CD4-positive, alpha-beta T cell treated with Interleukin-1 beta for 1 hour (primary cell): Measurements from ENCODE around the gene SCYL1.

Experiments used
- DNase-seq, 2 donors: peaks; one replicate each; pipeline ENCODE4 v3.0.0-alpha.2; 2020 to 2022

The SCYL1 gene

DNA sequence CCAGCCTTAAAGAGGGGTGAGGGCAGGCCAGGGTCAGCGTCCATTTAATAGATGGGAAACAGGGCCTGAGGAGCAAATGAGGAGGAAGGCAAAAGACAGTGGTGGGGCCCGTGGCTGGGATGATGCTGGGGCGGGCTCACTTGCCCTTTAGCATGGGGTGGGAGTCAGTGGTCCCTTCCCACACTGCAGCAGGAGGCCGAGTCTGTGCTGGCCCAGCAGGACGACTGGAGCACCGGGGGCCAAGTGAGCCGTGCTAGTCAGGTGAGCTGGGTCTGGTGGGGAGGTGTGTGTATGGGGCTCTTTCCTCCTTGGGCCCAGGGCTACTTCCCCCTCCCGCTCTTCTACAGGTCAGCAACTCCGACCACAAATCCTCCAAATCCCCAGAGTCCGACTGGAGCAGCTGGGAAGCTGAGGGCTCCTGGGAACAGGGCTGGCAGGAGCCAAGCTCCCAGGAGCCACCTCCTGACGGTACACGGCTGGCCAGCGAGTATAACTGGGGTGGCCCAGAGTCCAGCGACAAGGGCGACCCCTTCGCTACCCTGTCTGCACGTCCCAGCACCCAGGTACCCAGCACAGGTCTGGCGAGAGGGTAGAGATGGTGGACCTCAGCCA is 12.8 kb downstream of the SCYL1 start:
- no peak for DNase-seq

DNA sequence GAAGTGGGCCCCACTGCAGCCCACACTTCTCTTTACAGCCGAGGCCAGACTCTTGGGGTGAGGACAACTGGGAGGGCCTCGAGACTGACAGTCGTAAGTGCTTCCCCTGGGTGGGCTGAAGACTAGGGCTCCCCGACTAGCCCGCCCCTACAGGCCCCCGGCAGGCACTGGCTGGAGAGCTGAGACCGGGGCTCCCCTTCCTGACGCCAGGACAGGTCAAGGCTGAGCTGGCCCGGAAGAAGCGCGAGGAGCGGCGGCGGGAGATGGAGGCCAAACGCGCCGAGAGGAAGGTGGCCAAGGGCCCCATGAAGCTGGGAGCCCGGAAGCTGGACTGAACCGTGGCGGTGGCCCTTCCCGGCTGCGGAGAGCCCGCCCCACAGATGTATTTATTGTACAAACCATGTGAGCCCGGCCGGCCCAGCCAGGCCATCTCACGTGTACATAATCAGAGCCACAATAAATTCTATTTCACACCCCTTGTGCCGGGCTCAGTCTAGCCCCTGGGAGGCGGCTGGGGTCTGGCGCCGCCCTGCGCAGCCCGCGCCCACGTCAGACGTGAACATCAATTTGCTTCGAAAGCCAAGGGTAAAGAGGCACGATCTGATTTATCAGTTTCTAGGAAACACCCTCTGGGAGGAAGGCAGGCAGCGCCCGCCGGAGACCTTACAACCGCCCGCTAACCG is 13.5 kb downstream of the SCYL1 start:
- DNase-seq, result no peak

DNA sequence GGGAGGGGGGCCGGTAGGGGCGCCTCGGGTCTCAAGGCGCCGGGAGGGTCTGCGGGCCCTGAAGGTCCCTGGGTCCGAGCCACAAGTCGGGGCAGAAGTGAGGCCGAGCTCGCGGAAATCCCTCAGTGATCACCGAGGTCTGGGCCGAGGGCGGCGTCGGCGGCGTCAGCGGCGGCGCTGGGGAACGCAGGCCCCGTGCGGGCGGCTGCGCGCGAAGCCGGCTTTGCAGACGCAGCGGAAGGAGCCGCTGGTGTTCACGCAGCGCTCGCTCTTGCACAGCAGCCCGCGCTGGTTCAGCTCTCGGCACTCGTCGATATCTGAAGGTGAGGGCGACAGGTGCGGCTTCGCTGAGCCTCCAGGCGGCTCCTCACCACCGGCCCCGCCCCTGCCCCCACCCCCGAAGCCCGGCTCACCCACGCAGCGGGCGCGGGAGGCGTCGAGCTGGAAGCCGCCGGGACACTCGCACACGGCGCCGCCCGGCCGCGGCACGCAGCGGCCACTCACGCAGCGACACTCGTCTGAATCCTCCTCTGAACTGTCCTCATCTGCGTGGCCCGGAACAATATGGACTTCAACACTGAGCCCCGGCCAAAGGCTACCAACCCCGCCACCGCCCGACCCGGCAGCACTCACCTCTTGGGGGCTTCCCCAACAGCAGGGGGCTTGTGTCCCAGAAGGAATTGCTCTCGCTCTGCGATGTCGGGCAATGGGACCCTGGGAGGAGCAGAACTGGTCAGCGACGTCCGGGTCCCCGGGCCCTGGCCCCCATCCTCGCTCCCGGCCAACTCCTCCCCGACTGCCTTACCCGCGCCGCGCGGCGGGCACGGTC is 14.2 kb downstream of the SCYL1 start:
- no peak for DNase-seq

DNA sequence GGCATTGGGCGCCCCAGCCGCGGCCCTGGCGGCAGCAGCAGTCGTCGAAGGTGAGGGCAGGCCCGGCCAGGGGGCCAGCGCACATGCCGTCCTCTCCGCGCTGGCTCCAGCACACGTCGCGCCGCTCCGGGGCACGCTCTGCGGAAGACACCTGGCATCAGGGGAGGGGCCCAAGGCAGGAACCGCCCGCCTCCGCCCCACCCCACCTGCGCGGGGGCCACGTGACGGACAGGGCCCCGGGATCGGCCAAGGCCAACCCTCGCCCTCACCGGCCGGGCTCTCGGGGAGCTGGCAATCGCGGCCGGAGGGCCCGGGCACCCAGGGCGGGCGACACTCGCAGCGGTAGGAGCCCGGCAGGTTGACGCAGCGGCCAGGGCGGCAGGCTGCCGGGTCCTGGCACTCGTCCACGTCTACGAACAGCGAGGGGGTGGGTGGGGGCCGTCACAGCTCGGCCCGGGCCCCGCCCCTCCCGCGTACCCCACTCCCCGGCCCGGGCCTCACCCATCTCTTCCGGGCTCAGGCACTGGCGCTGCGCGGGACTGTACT is 14.9 kb downstream of the SCYL1 start:
- no peak for DNase-seq

DNA sequence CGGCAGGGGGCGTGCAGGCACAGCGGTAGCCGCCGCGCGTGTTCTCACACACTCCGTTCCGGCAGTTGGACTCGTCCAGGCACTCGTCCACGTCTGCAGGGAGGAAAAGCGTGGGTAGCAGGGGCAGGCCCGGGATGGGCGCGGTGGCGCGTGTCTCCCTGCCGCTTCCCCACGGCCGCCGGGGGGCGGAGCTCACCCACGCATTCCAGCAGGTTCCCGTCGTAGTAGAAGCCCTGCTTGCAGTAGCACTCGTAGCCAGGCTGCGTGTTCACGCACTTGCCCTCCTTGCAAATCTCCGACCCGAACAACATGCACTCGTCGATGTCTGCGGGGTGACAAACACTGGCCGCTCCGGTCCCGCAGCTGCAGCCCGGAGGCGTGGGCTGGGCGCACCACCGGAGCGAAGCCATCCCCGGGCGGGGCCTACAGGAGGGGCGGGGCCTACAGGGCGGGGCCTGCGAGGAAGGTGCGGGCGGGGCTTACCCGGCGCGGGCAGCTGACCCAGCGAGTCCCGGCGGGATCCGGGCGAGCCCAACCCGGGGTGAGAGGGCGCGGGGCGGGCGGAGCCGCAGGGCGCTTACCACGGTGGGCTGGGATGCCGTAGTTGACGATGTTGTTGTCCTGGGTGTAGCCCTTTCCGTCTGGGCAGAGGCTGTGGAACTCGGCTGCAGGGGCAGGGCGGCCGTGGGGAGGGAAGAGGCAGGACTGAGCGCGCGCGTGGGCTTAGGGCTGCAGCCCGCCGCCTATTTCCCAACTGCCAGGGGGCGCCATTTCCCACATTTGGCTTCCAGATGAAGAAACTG is 15.6 kb downstream of the SCYL1 start:
- peak; percentile 87 to 91 for DNase-seq

DNA sequence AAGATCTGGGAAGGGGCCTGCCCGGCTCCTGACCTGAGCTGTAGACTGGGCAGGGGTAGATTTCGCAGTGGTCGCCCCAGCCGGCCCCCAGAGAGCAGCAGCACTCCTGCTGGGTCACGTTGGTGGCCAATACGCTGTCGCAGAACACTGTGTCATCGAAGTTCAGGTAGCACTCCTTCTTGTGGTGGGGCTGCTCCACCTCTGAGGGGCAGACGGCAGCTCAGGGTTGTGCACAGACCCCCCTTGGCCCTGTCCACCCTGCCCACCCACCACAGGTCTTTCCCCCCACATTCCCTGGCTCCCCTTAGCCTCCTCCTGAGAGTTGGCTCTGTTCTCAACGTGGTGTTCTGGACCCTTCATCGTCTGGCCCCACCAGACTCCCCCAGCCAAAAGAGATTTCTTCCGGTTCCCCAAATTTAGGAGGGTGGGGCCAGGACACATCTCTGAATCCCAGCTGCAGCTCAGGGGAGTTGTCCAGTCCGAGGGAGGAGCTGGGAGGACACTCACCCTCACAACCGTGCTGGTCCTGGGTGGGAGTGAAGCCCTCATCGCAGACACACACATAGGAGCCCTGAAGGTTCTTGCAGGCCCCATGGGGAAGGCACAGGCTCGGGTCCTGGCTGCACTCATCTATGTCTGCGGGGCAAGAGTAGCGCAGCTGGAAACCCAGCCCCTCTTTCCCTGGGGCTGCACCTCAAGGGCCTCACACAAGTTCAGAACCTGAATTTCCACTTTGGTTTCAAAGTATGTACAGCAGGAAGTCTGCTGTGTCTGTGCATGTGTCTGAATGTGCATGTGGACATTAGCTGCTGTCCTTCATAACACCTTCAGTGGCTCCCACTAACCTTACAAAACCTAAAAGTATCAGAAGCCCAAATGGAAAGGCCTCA is 16.5 kb downstream of the SCYL1 start:
- no peak for DNase-seq

DNA sequence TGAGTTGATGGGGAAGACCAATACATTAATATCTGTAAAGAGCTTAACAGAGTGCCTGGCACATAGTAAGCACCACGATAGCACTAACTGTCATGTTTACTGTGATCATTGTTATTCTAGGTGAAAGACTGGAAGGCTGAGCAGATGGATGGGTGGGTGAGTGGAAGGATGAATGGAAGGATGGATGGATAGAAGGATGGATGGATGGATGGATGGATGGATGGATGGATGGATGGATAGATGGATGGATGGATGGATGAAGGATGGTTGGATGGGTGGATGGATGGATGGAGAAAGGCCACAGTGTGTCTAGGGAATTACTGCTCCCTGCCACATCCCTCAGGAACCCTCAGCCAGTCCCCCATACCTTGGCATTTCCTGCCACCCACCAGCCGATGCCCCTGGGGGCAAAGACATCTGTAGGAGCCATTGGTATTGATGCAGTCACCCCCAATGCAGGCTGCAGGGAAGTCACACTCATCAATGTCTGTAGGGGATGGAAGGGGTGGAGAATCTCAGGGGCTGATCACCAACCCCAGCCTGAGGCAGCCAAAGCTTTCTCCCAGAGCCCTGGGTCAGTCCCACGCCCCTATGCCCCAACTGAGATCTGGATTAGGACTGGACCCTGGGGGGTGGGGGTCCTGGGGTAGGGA is 18.0 kb downstream of the SCYL1 start:
- no peak for DNase-seq

DNA sequence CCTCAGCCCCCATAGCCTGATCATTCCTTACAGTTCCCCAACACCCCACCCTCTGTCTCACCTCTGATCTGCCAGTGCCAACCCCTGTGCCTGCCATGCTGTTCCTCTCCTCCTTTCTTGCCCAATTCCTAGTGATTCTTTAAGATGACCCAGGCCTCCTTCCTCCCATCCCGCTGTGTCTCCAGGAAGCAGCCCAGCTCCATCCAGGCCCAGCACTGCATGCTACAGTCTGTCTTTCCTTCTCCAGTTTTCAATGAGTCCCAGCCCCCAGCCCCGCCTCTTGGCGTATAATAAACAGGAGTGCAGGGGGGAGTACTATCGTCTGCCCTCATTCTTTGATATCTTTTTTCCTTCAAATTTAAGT is 21.0 kb downstream of the SCYL1 start:
- DNase-seq, result no peak

DNA sequence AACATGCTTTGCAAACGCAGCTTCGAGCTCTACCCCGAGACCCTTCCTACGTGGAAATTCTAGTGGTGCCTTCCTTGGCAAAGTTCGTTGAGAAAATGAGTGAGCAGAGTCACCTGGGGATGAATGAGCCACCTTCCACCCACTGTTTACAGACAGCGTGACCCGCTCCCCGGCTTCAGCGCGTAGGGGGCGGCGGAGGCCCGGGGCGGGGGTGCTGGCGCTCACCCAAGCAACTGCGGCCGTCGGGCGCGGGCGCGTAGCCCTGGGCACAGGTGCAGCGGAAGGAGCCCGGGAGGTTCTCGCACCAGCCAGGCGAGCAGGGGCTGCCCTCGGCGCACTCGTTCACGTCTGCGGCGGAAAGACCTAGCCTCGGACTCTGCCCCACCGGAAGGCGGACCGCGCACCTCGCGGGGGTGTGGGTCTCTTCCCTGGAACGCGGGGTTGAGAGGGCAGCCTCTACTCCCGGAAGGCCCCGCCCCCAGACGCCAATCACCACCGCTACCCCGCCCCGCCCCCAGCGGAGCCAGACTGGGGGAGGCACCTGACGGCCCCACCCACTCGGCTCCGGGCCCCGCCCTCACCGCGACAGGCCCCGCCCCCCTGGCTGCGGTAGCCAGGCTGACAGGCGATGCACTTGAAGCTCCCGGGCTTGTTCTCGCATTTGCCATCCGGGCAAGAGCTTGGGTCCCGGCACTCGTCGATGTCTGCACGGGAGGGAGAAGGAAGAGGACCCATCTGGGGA is 21.5 kb downstream of the SCYL1 start:
- peak; percentile 97 to 98 for DNase-seq

DNA sequence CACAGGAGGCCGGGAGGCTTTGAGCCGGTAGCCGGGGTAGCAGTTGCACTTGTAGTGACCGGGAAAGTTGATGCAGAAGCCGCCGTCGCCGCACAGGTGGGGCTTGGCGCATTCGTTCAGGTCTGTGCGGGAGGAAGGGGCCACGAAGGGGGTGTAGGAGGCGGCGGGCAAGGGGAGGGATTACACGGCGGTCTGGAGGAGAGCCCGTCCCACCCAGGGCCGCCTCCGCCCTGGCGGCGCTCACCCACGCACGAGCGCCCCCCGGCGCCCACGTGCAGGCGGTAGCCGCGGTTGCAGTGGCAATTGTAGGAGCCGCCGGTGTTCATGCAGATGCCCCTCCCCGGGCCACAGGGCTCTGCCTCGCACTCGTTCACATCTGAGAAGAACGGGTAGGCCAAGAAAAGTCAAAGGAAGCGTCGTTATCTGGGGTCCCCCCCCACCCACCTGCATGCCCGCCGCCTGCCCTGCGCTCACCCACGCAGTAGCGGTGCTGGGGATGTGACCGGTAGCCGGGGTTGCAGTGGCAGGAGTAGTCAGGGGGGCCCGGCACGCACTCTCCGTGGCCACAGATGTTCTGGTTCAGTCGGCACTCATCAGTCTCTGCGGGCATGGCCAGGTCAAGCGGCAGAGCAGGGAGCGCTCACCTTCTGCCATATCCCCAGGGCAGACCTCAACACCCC is 22.7 kb downstream of the SCYL1 start:
- DNase-seq, result peak; percentile 40 to 65

DNA sequence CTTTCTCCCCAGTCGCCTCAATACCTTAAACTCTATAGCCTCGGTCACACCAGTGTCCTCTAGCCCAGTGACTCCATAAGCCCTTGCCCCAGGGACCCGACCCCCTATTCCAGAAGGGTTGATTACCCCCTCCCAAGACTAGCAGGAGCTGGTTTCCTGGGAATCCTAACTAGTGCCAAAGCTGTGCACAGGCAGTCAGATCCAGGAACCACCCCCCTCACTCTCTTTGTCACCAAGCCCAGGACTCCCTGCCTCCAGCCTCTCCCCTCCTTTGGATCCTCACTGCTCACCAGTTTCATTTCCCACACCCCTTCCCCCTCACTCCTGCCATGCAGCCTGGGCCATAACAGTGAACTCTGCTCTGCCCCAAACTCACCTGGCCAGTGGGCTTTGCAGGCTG is 23.5 kb downstream of the SCYL1 start:
- no peak for DNase-seq

DNA sequence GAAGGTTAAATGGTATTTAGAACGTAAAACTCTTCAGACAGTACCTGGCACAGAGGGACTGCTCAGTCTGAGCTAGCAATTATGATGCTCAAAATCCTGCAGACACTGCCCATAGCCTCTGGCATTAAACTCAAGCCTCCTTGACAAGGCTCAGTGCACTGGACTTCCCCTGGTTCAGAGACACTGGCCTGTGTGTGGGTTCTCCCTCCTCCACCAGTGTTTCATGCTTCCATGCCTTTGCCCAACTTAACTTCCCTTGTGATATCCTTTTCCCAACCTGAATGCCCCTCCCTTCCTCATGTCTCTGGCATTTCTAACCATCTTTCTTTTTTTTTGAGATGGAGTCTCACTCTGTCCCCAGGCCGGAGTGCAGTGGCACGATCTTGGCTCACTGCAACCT is 24.2 kb downstream of the SCYL1 start:
- no peak for DNase-seq

DNA sequence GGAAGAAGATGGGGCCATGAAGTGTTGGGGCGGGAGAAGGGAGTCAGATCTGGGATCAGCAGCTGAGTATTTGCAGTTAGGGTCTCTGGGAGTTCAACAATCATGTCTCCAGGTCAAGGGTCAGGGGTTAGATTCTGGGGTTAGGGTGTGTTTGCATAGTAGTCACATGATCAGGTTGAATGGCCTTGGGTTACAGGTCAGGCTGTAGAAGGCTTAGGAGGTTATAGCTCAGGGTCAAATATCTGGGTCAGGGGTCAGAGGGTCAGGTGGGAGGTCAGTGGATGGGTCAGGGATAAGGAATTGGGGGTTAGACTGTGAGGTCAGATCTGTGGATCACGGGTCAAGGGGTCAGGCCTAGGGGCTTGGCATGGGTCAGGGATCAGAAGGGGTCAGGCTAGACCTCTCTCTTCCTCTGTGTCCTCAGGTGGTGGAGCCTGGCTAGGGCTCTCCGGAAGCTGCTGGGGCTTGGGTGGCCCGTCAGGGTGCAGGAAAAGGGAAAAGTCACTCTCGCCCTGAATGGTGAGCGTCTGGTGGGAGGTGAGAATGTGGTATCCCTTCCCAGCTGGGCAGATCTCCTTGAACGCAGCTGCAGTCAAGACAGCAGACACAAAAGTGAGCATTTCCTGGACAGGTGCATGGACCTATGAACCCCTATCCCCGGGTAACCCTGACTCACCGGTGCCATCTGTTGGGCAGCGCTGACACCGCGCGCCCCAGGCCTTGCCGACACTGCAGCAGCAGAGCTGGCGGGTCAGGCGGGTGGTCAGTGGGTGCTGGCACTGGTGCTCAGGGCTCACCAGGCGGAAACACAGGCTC is 26.9 kb downstream of the SCYL1 start:
- peak; percentile 72 to 76 for DNase-seq

DNA sequence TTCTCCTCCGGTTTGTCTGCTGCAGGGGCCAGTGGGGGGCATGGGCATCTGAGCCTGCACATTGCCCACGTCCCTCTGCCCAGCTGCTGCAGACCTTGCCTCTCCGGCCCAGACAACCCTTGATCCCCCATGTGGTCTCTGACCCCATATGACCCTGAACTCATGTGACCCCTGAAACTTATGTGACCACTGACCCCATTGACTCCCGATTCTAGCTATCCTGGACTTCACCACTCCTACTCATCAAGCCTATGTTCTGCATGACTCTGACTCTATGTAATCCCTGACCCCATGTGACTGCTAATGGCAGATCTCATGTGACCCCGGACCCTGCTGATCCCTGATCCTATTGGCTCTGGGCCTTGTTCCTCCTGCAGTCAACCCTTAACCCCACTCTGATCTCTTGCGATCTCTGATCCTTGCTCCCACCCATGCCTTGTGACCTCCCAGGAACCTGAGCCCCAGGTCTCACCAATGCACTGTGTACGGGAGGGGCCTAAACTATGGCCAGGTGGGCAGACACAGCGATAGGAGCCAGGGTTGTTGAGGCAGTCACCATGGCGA is 27.6 kb downstream of the SCYL1 start:
- no peak for DNase-seq

DNA sequence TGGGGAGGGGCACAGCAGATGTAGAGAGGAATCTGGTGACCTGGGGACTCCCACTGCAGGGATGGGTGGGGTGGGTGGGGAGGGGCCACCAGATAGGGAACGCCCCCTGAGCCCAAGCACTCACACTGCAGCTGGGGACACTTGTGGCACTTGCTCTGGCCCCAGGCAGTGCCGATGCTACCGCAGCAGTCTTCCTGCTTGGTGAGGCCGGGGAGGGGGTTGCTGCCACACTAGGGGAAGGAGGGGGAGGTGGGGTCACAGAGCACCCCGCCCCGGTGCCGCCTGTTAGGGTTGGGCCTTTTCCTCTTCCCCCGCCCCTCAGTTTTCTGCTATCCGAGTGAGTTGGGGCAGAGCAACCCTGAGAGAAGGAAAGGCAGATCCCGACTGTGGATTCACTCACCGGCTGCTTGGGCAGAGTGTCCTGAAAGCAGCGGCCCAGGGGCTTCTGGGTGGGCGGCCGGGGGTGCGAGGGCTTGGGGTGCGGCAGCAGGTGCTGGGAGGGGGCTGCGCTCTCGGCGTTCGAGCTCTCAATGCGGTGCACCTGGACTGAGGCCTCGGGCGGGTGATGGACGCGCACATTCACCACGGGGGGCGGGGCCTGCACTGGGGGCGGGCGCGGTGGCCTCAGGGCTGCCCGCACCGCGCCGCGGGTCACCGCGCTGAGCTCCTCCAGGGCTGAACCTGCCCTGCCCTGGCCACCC is 28.6 kb downstream of the SCYL1 start:
- DNase-seq, result peak; percentile 86

DNA sequence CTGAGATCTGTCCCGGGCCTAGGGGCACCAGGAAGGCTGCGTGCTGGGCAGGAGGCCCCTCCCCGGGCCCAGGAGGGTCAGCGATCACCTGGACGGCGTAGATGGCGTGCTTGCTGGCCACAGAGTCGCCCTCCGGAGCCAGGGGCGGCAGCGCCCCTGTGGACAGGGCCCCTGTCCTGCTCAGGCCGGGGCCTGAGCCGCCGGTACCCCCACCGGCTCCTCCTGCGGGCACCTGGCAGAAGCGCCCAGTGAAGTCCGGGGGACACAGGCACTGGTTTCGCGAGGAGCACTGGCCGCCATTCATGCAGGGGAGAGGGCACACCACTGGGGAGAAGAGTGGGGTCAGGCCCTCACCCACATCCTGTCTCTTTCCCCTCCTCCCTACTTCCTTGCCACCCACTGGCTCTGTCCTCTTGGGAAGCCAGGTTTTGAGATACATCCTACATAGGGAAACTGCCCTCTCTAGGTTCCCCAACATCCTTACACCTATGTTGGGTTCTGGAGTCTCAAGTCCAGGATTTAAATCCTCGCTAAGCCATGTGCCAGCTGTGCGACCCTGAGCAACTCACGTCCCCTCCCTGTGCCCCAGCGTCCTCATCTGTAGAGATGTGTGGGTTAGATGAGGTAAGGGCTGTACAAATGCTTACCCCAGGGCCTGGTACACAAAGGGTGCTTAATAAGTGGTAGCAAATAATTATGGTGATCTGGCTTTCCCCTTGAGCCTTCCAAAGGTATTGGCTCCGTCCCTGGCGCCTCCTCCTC is 29.4 kb downstream of the SCYL1 start:
- DNase-seq, result no peak

DNA sequence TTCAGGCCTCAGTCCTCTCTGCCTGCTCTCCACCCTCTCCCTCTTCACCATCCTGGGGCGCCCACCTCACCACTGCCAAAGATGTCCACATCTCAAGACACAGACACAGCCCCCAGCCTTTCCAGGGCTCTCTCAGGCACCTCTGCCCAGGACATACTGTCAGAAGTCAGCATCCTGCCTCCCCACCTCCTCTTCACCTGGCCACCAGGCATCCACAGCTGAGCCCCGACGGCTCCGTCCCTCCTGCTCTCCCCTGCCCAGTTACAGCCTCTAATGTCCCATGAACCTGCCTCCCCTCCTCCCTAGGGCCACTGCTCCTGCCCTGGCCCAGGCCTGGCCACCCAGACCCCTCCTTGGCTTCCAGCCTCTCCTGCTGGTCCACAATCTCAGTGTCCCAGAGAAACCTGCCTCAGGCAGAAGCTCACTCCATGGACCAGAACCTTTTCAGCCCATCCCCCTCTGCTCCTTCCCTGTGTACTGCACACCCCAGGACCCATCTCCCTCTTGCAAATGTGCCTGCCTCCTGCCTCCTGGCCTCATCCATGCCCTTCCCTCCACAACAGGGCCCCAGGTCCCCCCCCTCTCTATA is 30.1 kb downstream of the SCYL1 start:
- DNase-seq, result no peak
